ENCODE data around the gene XRCC4.

DNA sequence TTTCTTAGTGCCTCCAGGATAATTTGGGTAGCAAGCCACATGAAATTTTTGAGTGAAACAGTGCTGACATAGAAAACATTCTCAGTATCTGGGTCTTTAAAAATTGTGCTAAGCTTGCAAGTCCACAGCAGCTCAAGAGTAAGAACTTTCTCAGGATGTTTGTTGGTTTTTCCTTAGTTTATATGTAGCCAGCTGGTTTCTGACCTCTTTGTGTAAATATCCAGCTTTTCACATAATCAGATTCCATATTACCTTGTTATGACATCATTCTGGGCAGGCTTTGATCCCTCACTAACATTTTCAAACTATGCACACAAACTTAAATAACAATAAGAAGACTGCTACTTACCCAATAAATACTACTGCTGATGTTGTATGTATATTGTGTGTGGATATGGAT is 311.3 kb downstream of the XRCC4 start:
- TF ChIP-seq CTCF (conservative IDR thresholded peaks at IDR 0.05; ENCODE audit: low read depth, low read length) (no peak), EZH2 (IDR thresholded peaks at IDR 0.05; ENCODE audit: low read length, unreplicated experiment) (no peak), EZH2phosphoT487 (IDR thresholded peaks at IDR 0.05; ENCODE audit: borderline replicate concordance, low read length) (no peak)
